PC-9 (cell line): Measurements from ENCODE around the gene ARPC4.

Experiments used
- EZH2 ChIP-seq: fragments of 200-600 bp; sonication (generic); IDR thresholded peaks from 2 replicates; pipeline ENCODE4 v1.8.0; 2017; ENCODE audit warnings: antibody characterized with exemption, low read depth
- TF ChIP-seq, protein P1 (sequence below): fragments of 200-600 bp; sonication (generic); conservative IDR thresholded peaks from 2 replicates; pipeline ENCODE4 v1.6.1; 2017; ENCODE audit warnings: mixed run types, antibody characterized with exemption, mild to moderate bottlenecking, moderate library complexity

DNA sequence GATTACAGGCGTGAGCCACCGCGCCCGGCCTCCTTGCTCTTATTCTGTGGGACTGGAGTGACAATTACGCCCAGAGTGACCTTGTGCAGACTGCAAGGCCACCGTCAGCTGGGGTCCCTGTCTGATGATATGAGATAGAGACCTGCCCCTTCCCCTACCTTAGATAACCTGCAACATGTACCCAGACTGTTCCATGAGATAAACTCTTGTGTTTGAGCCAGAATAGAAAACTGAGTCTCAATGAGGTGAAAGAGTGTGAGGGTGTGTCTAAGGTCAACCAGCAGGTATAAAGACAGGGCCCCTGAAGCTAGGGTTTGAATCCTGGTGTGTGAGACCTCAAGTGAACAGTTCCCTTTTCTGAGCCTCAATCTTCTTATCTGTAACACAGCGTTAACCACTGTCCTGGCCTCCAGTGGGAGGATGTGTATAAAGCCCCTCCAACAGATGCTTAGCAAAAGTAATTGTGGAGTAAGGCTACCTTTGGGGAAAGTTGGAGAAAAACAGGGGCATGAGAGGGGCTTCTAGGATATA lies 6.6 kb upstream of the ARPC4 start:
- TF ChIP-seq, protein P1, sequence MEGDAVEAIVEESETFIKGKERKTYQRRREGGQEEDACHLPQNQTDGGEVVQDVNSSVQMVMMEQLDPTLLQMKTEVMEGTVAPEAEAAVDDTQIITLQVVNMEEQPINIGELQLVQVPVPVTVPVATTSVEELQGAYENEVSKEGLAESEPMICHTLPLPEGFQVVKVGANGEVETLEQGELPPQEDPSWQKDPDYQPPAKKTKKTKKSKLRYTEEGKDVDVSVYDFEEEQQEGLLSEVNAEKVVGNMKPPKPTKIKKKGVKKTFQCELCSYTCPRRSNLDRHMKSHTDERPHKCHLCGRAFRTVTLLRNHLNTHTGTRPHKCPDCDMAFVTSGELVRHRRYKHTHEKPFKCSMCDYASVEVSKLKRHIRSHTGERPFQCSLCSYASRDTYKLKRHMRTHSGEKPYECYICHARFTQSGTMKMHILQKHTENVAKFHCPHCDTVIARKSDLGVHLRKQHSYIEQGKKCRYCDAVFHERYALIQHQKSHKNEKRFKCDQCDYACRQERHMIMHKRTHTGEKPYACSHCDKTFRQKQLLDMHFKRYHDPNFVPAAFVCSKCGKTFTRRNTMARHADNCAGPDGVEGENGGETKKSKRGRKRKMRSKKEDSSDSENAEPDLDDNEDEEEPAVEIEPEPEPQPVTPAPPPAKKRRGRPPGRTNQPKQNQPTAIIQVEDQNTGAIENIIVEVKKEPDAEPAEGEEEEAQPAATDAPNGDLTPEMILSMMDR, result no peak
- TF ChIP-seq EZH2, result no peak
